HepG2 (cell line): ENCODE data around the gene RFX2. TPM values are rescaled to one million over a fixed set of nuclear protein-coding genes. Genes with fewer than 3 reads are reported as not detected.

ENCODE experiments used
- ATAC-seq: fragments of 200-7000 bp; cut with Tn5 transposase; 3 replicates; pipeline ENCODE4 v1.9.1; 2020; ENCODE audit warnings: mild to moderate bottlenecking, moderate library complexity
- BruUV-seq: library from RNA; stranded (reverse); fragments of 400-500 nt; replicated peaks from 2 replicates; lab custom pipeline; 2021; lab: Mats Ljungman, UMichigan
- CTCF ChIA-PET: fragments of 300-600 bp; formaldehyde crosslinking; extraction: SDS; loops from one replicate; lab custom pipeline; 2021; ENCODE audit warnings: low total read pairs, inconsistent platforms, low intra/inter-chr PET ratio; lab: Yijun Ruan, JAX
- POLR2A ChIA-PET: fragments of 350-600 bp; sonication (Branson Sonifier 250); formaldehyde crosslinking; loops from one replicate; lab custom pipeline; 2020; ENCODE audit warnings: antibody characterized with exemption, inconsistent platforms; lab: Yijun Ruan, JAX
- DNase-seq: peaks from one replicate; pipeline ENCODE4 v3.0.0-alpha.2; 2015; ENCODE audit warnings: low spot score
- FAIRE-seq: peaks from 3 replicates; lab custom pipeline; 2011; peaks lifted over from hg19 to GRCh38; lab: Jason Lieb, UNC
- H2AFZ ChIP-seq: one replicate; pipeline ENCODE4 v1.6.1; 2011; ENCODE audit warnings: low read length, inconsistent platforms
- H3K27ac ChIP-seq: fragments of 300-600 bp; 3 replicates; pipeline ENCODE4 v1.8.0; 2011; ENCODE audit warnings: mixed run types, mild to moderate bottlenecking, mixed read lengths, low read length, inconsistent platforms; ENCODE audit not compliant: insufficient read depth; ENCODE audit errors: extremely low read length
- H3K27me3 ChIP-seq, 2 experiments: fragments of 200-600 bp in 1 of 2; 2 replicates in 1 of 2; 3 replicates in 1 of 2; pipeline versions ENCODE4 v1.6.0 to v1.8.0; 2011; ENCODE audit warnings: low read length in 2 of 2, mild to moderate bottlenecking in 2 of 2, moderate library complexity in 2 of 2, inconsistent platforms in 1 of 2; ENCODE audit not compliant: insufficient read depth in 2 of 2, control insufficient read depth in 1 of 2
- H3K36me3 ChIP-seq, 2 experiments: fragments of 200-600 bp in 1 of 2; replicated peaks in 1 of 2; 2 replicates in 1 of 2; 3 replicates in 1 of 2; pipeline versions ENCODE4 v1.5.1 to v1.8.0; 2011; ENCODE audit warnings: low read length in 2 of 2, inconsistent platforms in 1 of 2; ENCODE audit not compliant: insufficient read depth in 2 of 2, control insufficient read depth in 1 of 2
- H3K4me1 ChIP-seq: 2 replicates; pipeline ENCODE4 v1.5.1; 2012; ENCODE audit warnings: low read length, inconsistent platforms; ENCODE audit not compliant: insufficient read depth
- H3K4me2 ChIP-seq: 2 replicates; pipeline ENCODE4 v1.6.0; 2011; ENCODE audit warnings: low read depth, low read length, inconsistent platforms
- H3K4me3 ChIP-seq, 3 experiments: fragments of 200-600 bp in 1 of 3; sonication (generic), shearing (Covaris generic) in 1 of 3; replicated peaks in 1 of 3; 2 replicates each; pipeline ENCODE4 v1.5.1; 2011 to 2016; ENCODE audit warnings: low read length in 3 of 3, inconsistent platforms in 2 of 3, low read depth in 2 of 3, mild to moderate bottlenecking in 2 of 3, control low read depth in 1 of 3, mixed read lengths in 1 of 3; ENCODE audit not compliant: insufficient read depth in 1 of 3
- H3K79me2 ChIP-seq: one replicate; pipeline ENCODE4 v1.6.1; 2011; ENCODE audit warnings: low read length, inconsistent platforms; ENCODE audit not compliant: insufficient read depth
- H3K9ac ChIP-seq: 2 replicates; pipeline ENCODE4 v1.6.0; 2011; ENCODE audit warnings: mild to moderate bottlenecking, low read depth, low read length, inconsistent platforms; ENCODE audit not compliant: insufficient read depth
- H3K9me3 ChIP-seq: 2 replicates; pipeline ENCODE4 v1.5.1; 2012; ENCODE audit warnings: mild to moderate bottlenecking, low read length
- H4K20me1 ChIP-seq: 2 replicates; pipeline ENCODE4 v1.6.0; 2011; ENCODE audit warnings: inconsistent platforms, mild to moderate bottlenecking, low read length, moderate library complexity; ENCODE audit not compliant: insufficient read depth
- CENPX ChIP-seq: sonication (generic); formaldehyde crosslinking; IDR thresholded peaks from 2 replicates; pipeline ENCODE4 v1.9.0; 2021; ENCODE audit warnings: mild to moderate bottlenecking, missing genetic modification reagents, moderate library complexity
- CREM ChIP-seq, 2 experiments: sonication (generic) in 1 of 2; formaldehyde crosslinking in 1 of 2; IDR thresholded peaks; 2 replicates each; pipeline versions ENCODE4 v1.4.0 to v1.6.1; 2016 to 2020; ENCODE audit warnings: antibody characterized with exemption in 1 of 2, mild to moderate bottlenecking in 1 of 2, missing genetic modification reagents in 1 of 2
- FOXK2 ChIP-seq: fragments of 450-650 bp; IDR thresholded peaks from 2 replicates; pipeline ENCODE4 v1.6.1; 2016
- RAD21 ChIP-seq: fragments of 450-650 bp; formaldehyde crosslinking; IDR thresholded peaks from 2 replicates; pipeline ENCODE4 v1.5.0; 2020; ENCODE audit warnings: mild to moderate bottlenecking
- TEAD3 ChIP-seq: optimal IDR thresholded peaks from 2 replicates; pipeline ENCODE3; 2016; ENCODE audit warnings: borderline replicate concordance
- WGBS: methylation state at CpG from one replicate; pipeline ENCODE4 v1.1.6; 2017; ENCODE audit warnings: low lambda C conversion rate; 5-methylcytosine and 5-hydroxymethylcytosine counted together
- in situ Hi-C: cut with HindIII; loops from 2 replicates; pipeline ENCODE4 v1.10.0; 2017; ENCODE audit warnings: low pct_unique_long_range_greater_than_20kb; ENCODE audit not compliant: extremely low pct_ligation_motif_present
- intact Hi-C: fragments of 100-400 bp; cut with micrococcal nuclease; formaldehyde crosslinking; loops from one replicate; pipeline ENCODE4 v1.10.0; 2022; ENCODE audit not compliant: unreplicated experiment
- polyA plus RNA-seq, 8 experiments: library from polyadenylated mRNA; depleted of rRNA in 3 of 8; stranded (reverse) in 7 of 8; unstranded in 1 of 8; fragments of >200 nt; fragmentation: Illumina TruSeq in 4 of 8; extraction: Trizol in 4 of 8; gene quantifications; 2 replicates each; pipeline versions ENCODE4 v1.2.1 to v1.2.3, GENCODE V29; 2011 to 2016; ENCODE audit warnings: low read depth in 4 of 8, missing spikeins in 1 of 8, mixed read lengths in 1 of 8; ENCODE audit not compliant: insufficient read depth in 1 of 8
- total RNA-seq, 5 experiments: library from RNA; depleted of rRNA; stranded (reverse); fragments of >200 nt; fragmentation: Illumina TruSeq; extraction: Trizol; gene quantifications; 2 replicates each; pipeline ENCODE4 v1.2.3, GENCODE V29; 2016; ENCODE audit warnings: low read depth in 1 of 5
- TF ChIP-seq, protein P1 (sequence below): fragments of 450-650 bp; IDR thresholded peaks from 2 replicates; pipeline ENCODE4 v1.6.1; 2016
- TF ChIP-seq, protein P2 (sequence below): sonication (generic); formaldehyde crosslinking; IDR thresholded peaks from 2 replicates; pipeline ENCODE4 v1.5.1; 2020; ENCODE audit warnings: mild to moderate bottlenecking, missing genetic modification reagents, borderline replicate concordance
- TF ChIP-seq, protein P3 (sequence below): sonication (generic); formaldehyde crosslinking; IDR thresholded peaks from 2 replicates; pipeline ENCODE4 v1.4.0; 2020; ENCODE audit warnings: missing genetic modification reagents, borderline replicate concordance

RFX2 gene
- total and polyA plus RNA-seq, 2 of the 13 experiments (the other 11 are each of a cell fraction or from before 2014, with no cell fraction given), result 2.8 to 3.3 TPM

DNA sequence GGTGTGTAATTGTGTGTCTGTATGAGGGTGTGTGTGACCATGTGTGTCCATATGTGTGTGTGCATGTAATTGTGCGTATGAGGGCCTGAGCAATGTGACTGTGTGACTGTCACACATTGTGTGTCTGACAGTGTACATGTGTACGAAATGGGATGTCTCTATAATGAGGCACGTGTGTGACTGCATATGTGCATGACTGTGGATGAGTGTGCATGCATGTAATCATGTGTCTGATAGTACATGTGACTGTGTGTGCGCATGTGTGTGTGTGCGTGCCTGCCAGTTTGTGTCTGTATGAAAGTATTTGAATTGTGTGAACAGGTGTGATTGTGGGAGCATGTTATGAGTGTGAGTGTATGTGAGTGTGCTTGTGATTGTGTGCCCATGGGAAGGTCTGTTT lies 22.9 kb upstream of the RFX2 start:
- intact Hi-C loops, result no loop called here
- Histone ChIP-seq H4K20me1 (no peaks in the 10 kb centered on the region), H3K9me3 (no peaks in the 10 kb centered on the region), H3K27ac (no peak overlapping the region), H3K4me2 (no peak overlapping the region), H3K27me3 (no peaks in the 10 kb centered on the region), H3K79me2 (no peaks in the 10 kb centered on the region), H3K4me1 (no peaks in the 10 kb centered on the region), H2AFZ (no peak overlapping the region)
- CTCF ChIA-PET, result no interaction called here
- DNase-seq, result no peak
- ATAC-seq, result no peak
- TF ChIP-seq CENPX (CRISPR knock-in tag), result no peak
- TF ChIP-seq, protein P1, sequence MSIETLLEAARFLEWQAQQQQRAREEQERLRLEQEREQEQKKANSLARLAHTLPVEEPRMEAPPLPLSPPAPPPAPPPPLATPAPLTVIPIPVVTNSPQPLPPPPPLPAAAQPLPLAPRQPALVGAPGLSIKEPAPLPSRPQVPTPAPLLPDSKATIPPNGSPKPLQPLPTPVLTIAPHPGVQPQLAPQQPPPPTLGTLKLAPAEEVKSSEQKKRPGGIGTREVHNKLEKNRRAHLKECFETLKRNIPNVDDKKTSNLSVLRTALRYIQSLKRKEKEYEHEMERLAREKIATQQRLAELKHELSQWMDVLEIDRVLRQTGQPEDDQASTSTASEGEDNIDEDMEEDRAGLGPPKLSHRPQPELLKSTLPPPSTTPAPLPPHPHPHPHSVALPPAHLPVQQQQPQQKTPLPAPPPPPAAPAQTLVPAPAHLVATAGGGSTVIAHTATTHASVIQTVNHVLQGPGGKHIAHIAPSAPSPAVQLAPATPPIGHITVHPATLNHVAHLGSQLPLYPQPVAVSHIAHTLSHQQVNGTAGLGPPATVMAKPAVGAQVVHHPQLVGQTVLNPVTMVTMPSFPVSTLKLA, result peak; percentile 68
- TF ChIP-seq, protein P2, sequence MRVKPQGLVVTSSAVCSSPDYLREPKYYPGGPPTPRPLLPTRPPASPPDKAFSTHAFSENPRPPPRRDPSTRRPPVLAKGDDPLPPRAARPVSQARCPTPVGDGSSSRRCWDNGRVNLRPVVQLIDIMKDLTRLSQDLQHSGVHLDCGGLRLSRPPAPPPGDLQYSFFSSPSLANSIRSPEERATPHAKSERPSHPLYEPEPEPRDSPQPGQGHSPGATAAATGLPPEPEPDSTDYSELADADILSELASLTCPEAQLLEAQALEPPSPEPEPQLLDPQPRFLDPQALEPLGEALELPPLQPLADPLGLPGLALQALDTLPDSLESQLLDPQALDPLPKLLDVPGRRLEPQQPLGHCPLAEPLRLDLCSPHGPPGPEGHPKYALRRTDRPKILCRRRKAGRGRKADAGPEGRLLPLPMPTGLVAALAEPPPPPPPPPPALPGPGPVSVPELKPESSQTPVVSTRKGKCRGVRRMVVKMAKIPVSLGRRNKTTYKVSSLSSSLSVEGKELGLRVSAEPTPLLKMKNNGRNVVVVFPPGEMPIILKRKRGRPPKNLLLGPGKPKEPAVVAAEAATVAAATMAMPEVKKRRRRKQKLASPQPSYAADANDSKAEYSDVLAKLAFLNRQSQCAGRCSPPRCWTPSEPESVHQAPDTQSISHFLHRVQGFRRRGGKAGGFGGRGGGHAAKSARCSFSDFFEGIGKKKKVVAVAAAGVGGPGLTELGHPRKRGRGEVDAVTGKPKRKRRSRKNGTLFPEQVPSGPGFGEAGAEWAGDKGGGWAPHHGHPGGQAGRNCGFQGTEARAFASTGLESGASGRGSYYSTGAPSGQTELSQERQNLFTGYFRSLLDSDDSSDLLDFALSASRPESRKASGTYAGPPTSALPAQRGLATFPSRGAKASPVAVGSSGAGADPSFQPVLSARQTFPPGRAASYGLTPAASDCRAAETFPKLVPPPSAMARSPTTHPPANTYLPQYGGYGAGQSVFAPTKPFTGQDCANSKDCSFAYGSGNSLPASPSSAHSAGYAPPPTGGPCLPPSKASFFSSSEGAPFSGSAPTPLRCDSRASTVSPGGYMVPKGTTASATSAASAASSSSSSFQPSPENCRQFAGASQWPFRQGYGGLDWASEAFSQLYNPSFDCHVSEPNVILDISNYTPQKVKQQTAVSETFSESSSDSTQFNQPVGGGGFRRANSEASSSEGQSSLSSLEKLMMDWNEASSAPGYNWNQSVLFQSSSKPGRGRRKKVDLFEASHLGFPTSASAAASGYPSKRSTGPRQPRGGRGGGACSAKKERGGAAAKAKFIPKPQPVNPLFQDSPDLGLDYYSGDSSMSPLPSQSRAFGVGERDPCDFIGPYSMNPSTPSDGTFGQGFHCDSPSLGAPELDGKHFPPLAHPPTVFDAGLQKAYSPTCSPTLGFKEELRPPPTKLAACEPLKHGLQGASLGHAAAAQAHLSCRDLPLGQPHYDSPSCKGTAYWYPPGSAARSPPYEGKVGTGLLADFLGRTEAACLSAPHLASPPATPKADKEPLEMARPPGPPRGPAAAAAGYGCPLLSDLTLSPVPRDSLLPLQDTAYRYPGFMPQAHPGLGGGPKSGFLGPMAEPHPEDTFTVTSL (CRISPR knock-in tag), result no peak
- TF ChIP-seq CREM (IDR thresholded peaks at IDR 0.05), result no peak
- no peak for TF ChIP-seq CREM (CRISPR knock-in tag; IDR thresholded peaks at IDR 0.05)
- TF ChIP-seq TEAD3 (CRISPR knock-in tag), result no peak
- TF ChIP-seq FOXK2, result no peak
- TF ChIP-seq, protein P3, sequence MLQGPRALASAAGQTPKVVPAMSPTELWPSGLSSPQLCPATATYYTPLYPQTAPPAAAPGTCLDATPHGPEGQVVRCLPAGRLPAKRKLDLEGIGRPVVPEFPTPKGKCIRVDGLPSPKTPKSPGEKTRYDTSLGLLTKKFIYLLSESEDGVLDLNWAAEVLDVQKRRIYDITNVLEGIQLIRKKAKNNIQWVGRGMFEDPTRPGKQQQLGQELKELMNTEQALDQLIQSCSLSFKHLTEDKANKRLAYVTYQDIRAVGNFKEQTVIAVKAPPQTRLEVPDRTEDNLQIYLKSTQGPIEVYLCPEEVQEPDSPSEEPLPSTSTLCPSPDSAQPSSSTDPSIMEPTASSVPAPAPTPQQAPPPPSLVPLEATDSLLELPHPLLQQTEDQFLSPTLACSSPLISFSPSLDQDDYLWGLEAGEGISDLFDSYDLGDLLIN, result no peak
- no peak for TF ChIP-seq RAD21 (CRISPR knock-in tag)
- TF ChIP-seq, all 625 proteins: peak for 1
- in situ Hi-C loops, result no loop called here
- H3K4me3 ChIP-seq, result no peak overlapping the region
- no TSS peak for BruUV-seq
- FAIRE-seq, result no peak
- WGBS, result 46% methylated on average over 5 of the region's 5 CpGs
- no peaks in the 10 kb centered on the region for H3K36me3 ChIP-seq
- POLR2A ChIA-PET, result no interaction called here
- no peak overlapping the region for H3K9ac ChIP-seq
